Stimulated activated naive B cell treated with anti-CD40 and anti-IgM and Interleukin-4, amounts not matched to agents 10 μg/mL and 1 μg/mL and 100 μg/mL, for 72 hours (primary cell): Measurements from ENCODE around the gene TREM2.

Source experiments
- ATAC-seq, 2 donors: fragments of 150-1000 bp; cut with Tn5 transposase; replicated peaks; 2 replicates each; pipeline ENCODE4 v1.10.0; 2021; ENCODE audit warnings: moderate library complexity in 1 of 2
- DNase-seq: peaks from one replicate; pipeline ENCODE4 v3.0.0; 2021
- H3K27ac Mint-ChIP-seq: one replicate; pipeline ENCODE4 v1.8.0; 2022; ENCODE audit warnings: mild to moderate bottlenecking, mixed read lengths
- H3K27me3 Mint-ChIP-seq, 2 donors: one replicate each; pipeline ENCODE4 v1.8.0; 2022; ENCODE audit warnings: mixed read lengths in 2 of 2
- H3K36me3 Mint-ChIP-seq, 2 donors: one replicate each; pipeline ENCODE4 v1.8.0; 2022; ENCODE audit warnings: mixed read lengths in 2 of 2, mild to moderate bottlenecking in 1 of 2
- H3K4me1 Mint-ChIP-seq, 2 donors: one replicate each; pipeline ENCODE4 v1.8.0; 2022; ENCODE audit warnings: mixed read lengths in 2 of 2, mild to moderate bottlenecking in 1 of 2
- H3K4me3 Mint-ChIP-seq, 2 donors: one replicate each; pipeline ENCODE4 v1.8.0; 2022; ENCODE audit warnings: mild to moderate bottlenecking in 2 of 2, mixed read lengths in 2 of 2, moderate library complexity in 1 of 2
- H3K9me3 Mint-ChIP-seq, 2 donors: one replicate each; pipeline ENCODE4 v1.8.0; 2022; ENCODE audit warnings: mixed read lengths in 2 of 2, mild to moderate bottlenecking in 1 of 2

TREM2 gene

GRCh38 chr6:41174610-41175009 is 11.7 kb upstream of the TREM2 start:
- peaks cover 0 to 4% of the 10 kb centered on the region in 2 donors for H3K9me3 Mint-ChIP-seq
- no peak overlapping the region for H3K4me3 Mint-ChIP-seq
- H3K4me1 Mint-ChIP-seq = peaks cover 6 to 11% of the 10 kb centered on the region in 2 donors
- H3K27ac Mint-ChIP-seq = peak overlapping the region; percentile 53
- ATAC-seq (peak; percentile 65 to 88), DNase-seq (no peak)
- H3K27me3 Mint-ChIP-seq = no peaks in the 10 kb centered on the region
- H3K36me3 Mint-ChIP-seq = peaks cover 4% of the 10 kb centered on the region in 2 donors

- H3K36me3 Mint-ChIP-seq = peaks cover 4% of the 10 kb centered on the region in 2 donors
- no peak overlapping the region for H3K27ac Mint-ChIP-seq
- no peak overlapping the region for H3K4me3 Mint-ChIP-seq
- H3K27me3 Mint-ChIP-seq = peaks cover 2 to 9% of the 10 kb centered on the region in 2 donors
- DNase-seq (no peak), ATAC-seq (no peak)
- H3K9me3 Mint-ChIP-seq = peaks cover 0 to 4% of the 10 kb centered on the region in 2 donors
- H3K4me1 Mint-ChIP-seq = peaks cover 12 to 20% of the 10 kb centered on the region in 2 donors
Observed at GRCh38 chr6:41171908-41172307, 9.0 kb upstream of the TREM2 start.

GRCh38 chr6:41170547-41171160 is 7.7 kb upstream of the TREM2 start:
- H3K27me3 Mint-ChIP-seq = peaks cover 4 to 11% of the 10 kb centered on the region in 2 donors
- peaks cover 0 to 4% of the 10 kb centered on the region in 2 donors for H3K9me3 Mint-ChIP-seq
- DNase-seq (no peak), ATAC-seq (no peak)
- no peak overlapping the region for H3K4me3 Mint-ChIP-seq
- peaks cover 4% of the 10 kb centered on the region in 2 donors for H3K36me3 Mint-ChIP-seq
- peak overlapping the region; percentile 15 for H3K27ac Mint-ChIP-seq
- peaks cover 11 to 22% of the 10 kb centered on the region in 2 donors for H3K4me1 Mint-ChIP-seq

- Mint-ChIP-seq H3K27me3 (peaks cover 8 to 11% of the 10 kb centered on the region in 2 donors), H3K36me3 (no peaks in the 10 kb centered on the region)
- no peak for DNase-seq
Observed at GRCh38 chr6:41167173-41167963, 4.5 kb upstream of the TREM2 start.

GRCh38 chr6:41164551-41165120 is 1.7 kb upstream of the TREM2 start:
- H3K27me3 Mint-ChIP-seq = peaks cover 16 to 18% of the 10 kb centered on the region in 2 donors
- H3K9me3 Mint-ChIP-seq = no peaks in the 10 kb centered on the region
- H3K4me3 Mint-ChIP-seq = no peak overlapping the region
- ATAC-seq (peak; percentile 48 to 58), DNase-seq (no peak)
- H3K36me3 Mint-ChIP-seq = no peaks in the 10 kb centered on the region
- peaks cover 23 to 39% of the 10 kb centered on the region in 2 donors for H3K4me1 Mint-ChIP-seq
- H3K27ac Mint-ChIP-seq = no peak overlapping the region

More at GRCh38 chr6:41167173-41167963, 4.5 kb upstream of the TREM2 start:
- Mint-ChIP-seq H3K4me1 (peaks cover 19 to 35% of the 10 kb centered on the region in 2 donors), H3K4me3 (no peak overlapping the region), H3K27ac (no peak overlapping the region), H3K9me3 (no peaks in the 10 kb centered on the region)
- peak; percentile 51 to 58 for ATAC-seq

- peaks cover 16 to 18% of the 10 kb centered on the region in 2 donors for H3K27me3 Mint-ChIP-seq
- H3K4me3 Mint-ChIP-seq = no peak overlapping the region
- H3K27ac Mint-ChIP-seq = no peak overlapping the region
Observed at GRCh38 chr6:41163419-41163717, 452 bp upstream of the TREM2 start.

GRCh38 chr6:41161851-41162552 is 914 bp downstream of the TREM2 start:
- peaks cover 18 to 31% of the 10 kb centered on the region in 2 donors for H3K4me1 Mint-ChIP-seq
- peaks cover 10 to 15% of the 10 kb centered on the region in 2 donors for H3K27me3 Mint-ChIP-seq
- no peaks in the 10 kb centered on the region for H3K36me3 Mint-ChIP-seq
- ATAC-seq (peak; percentile 45 to 47), DNase-seq (no peak)
- H3K9me3 Mint-ChIP-seq = no peaks in the 10 kb centered on the region
- H3K27ac Mint-ChIP-seq = no peak overlapping the region
- peak overlapping the region in 1 of 2 donors; percentile 45 for H3K4me3 Mint-ChIP-seq

More at GRCh38 chr6:41163419-41163717, 452 bp upstream of the TREM2 start:
- Mint-ChIP-seq H3K4me1 (peaks cover 23 to 39% of the 10 kb centered on the region in 2 donors), H3K36me3 (no peaks in the 10 kb centered on the region), H3K9me3 (no peaks in the 10 kb centered on the region)
- DNase-seq = no peak
- no peak for ATAC-seq

- H3K4me1 Mint-ChIP-seq = peaks cover 15 to 28% of the 10 kb centered on the region in 2 donors
- no peak overlapping the region for H3K27ac Mint-ChIP-seq
- no peaks in the 10 kb centered on the region for H3K9me3 Mint-ChIP-seq
- DNase-seq (no peak), ATAC-seq (no peak)
- H3K27me3 Mint-ChIP-seq = peaks cover 7 to 13% of the 10 kb centered on the region in 2 donors
- no peaks in the 10 kb centered on the region for H3K36me3 Mint-ChIP-seq
- H3K4me3 Mint-ChIP-seq = no peak overlapping the region
Observed at GRCh38 chr6:41161380-41161779, 1.5 kb downstream of the TREM2 start.

- ATAC-seq (no peak), DNase-seq (no peak)
- no peak overlapping the region for H3K4me3 Mint-ChIP-seq
- H3K27ac Mint-ChIP-seq = no peak overlapping the region
- no peaks in the 10 kb centered on the region for H3K36me3 Mint-ChIP-seq
- H3K9me3 Mint-ChIP-seq = no peaks in the 10 kb centered on the region
- peaks cover 15 to 28% of the 10 kb centered on the region in 2 donors for H3K4me1 Mint-ChIP-seq
- peaks cover 7 to 13% of the 10 kb centered on the region in 2 donors for H3K27me3 Mint-ChIP-seq
Observed at GRCh38 chr6:41160933-41161332, 2.0 kb downstream of the TREM2 start.

- Mint-ChIP-seq H3K9me3 (no peaks in the 10 kb centered on the region), H3K27me3 (peaks cover 7 to 13% of the 10 kb centered on the region in 2 donors), H3K4me3 (no peak overlapping the region), H3K4me1 (peaks cover 18 to 28% of the 10 kb centered on the region in 2 donors), H3K27ac (no peak overlapping the region), H3K36me3 (no peaks in the 10 kb centered on the region)
- no peak for ATAC-seq
- no peak for DNase-seq
Observed at GRCh38 chr6:41159415-41160082, 3.4 kb downstream of the TREM2 start.

- Mint-ChIP-seq H3K36me3 (no peaks in the 10 kb centered on the region), H3K27ac (no peak overlapping the region), H3K9me3 (no peaks in the 10 kb centered on the region), H3K4me1 (peaks cover 9 to 18% of the 10 kb centered on the region in 2 donors), H3K4me3 (no peak overlapping the region), H3K27me3 (peaks cover 7 to 8% of the 10 kb centered on the region in 2 donors)
- ATAC-seq (peak in 1 of 2 donors; percentile 18), DNase-seq (no peak)
Observed at GRCh38 chr6:41157323-41157722, 5.6 kb downstream of the TREM2 start.

- Mint-ChIP-seq H3K4me1 (peaks cover 3 to 13% of the 10 kb centered on the region in 2 donors), H3K27ac (no peak overlapping the region), H3K4me3 (no peak overlapping the region), H3K9me3 (no peaks in the 10 kb centered on the region), H3K36me3 (no peaks in the 10 kb centered on the region), H3K27me3 (peaks cover 2 to 3% of the 10 kb centered on the region in 2 donors)
- ATAC-seq = no peak
- DNase-seq = no peak
Observed at GRCh38 chr6:41156771-41157170, 6.1 kb downstream of the TREM2 start.

- DNase-seq (no peak), ATAC-seq (no peak)
- H3K4me3 Mint-ChIP-seq = no peak overlapping the region
- no peak overlapping the region for H3K27ac Mint-ChIP-seq
- H3K4me1 Mint-ChIP-seq = peaks cover 2 to 9% of the 10 kb centered on the region in 2 donors
- H3K36me3 Mint-ChIP-seq = no peaks in the 10 kb centered on the region
- H3K27me3 Mint-ChIP-seq = no peaks in the 10 kb centered on the region
- H3K9me3 Mint-ChIP-seq = no peaks in the 10 kb centered on the region
Observed at GRCh38 chr6:41156001-41156400, 6.9 kb downstream of the TREM2 start.
